PC-3 (cell line): ENCODE results near the gene ZNF540.

Experiments
- EZH2 ChIP-seq: fragments of 300-600 bp; sonication (generic); IDR thresholded peaks from one replicate; pipeline ENCODE4 v1.6.1; 2017; ENCODE audit warnings: antibody characterized with exemption, mild to moderate bottlenecking, low read length; ENCODE audit not compliant: unreplicated experiment
- EZH2phosphoT487 ChIP-seq: fragments of 300-600 bp; sonication (generic); IDR thresholded peaks from 2 replicates; pipeline ENCODE4 v1.6.1; 2018; ENCODE audit warnings: mild to moderate bottlenecking, antibody characterized with exemption, low read length, borderline replicate concordance
- TF ChIP-seq, protein P1 (sequence below): fragments of 300-600 bp; sonication (generic); conservative IDR thresholded peaks from 2 replicates; pipeline ENCODE4 v1.5.1; 2017; ENCODE audit warnings: antibody characterized with exemption, low read depth, mild to moderate bottlenecking, low read length

DNA sequence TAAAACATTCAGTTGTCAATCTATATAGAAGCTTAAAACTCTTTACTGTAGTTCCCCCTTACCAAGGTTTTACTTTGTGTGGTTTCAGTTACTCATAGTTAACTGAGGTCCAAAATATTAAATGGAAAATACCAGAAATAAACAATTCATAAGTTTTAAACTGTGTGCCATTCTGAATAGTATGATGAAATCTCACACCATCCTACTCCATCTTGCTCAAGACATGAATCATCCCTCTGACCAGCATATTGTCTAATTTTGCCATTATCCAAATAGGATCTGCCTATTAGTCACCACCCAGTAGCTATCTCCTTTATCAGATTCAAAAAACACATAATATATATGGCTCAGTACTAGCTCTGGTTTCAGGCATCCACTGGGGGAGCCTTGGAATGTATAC is 22.5 kb upstream of the ZNF540 start:
- TF ChIP-seq, protein P1, sequence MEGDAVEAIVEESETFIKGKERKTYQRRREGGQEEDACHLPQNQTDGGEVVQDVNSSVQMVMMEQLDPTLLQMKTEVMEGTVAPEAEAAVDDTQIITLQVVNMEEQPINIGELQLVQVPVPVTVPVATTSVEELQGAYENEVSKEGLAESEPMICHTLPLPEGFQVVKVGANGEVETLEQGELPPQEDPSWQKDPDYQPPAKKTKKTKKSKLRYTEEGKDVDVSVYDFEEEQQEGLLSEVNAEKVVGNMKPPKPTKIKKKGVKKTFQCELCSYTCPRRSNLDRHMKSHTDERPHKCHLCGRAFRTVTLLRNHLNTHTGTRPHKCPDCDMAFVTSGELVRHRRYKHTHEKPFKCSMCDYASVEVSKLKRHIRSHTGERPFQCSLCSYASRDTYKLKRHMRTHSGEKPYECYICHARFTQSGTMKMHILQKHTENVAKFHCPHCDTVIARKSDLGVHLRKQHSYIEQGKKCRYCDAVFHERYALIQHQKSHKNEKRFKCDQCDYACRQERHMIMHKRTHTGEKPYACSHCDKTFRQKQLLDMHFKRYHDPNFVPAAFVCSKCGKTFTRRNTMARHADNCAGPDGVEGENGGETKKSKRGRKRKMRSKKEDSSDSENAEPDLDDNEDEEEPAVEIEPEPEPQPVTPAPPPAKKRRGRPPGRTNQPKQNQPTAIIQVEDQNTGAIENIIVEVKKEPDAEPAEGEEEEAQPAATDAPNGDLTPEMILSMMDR, result no peak
- no peak for TF ChIP-seq EZH2
- TF ChIP-seq EZH2phosphoT487, result no peak
